ENCODE data around the gene HOXA3. TPM values are rescaled to one million over a fixed set of nuclear protein-coding genes. Genes with fewer than 3 reads are reported as not detected.

The HOXA3 gene
- total RNA-seq, 1 experiment from 2014 or later, result 4.5 TPM

- Histone ChIP-seq H3K9ac (ENCODE audit: low read length) (no peak overlapping the region), H3K4me1 (ENCODE audit: insufficient read depth, low read length) (peaks cover 25% of the 10 kb centered on the region), H3K9me3 (ENCODE audit: low read length) (no peaks in the 10 kb centered on the region), H2AFZ (ENCODE audit: low read length) (no peak overlapping the region), H3K4me3 (ENCODE audit: low read length) (no peak overlapping the region), H3K36me3 (ENCODE audit: low read depth, low read length) (peaks cover 4% of the 10 kb centered on the region), H3K4me2 (ENCODE audit: low read length) (no peak overlapping the region), H3F3A (ENCODE audit: low read length, unreplicated experiment) (peaks cover 2% of the 10 kb centered on the region), H3K27ac (ENCODE audit: low read length) (no peak overlapping the region), H4K20me1 (ENCODE audit: low read length) (peaks cover 5% of the 10 kb centered on the region), H3K79me2 (ENCODE audit: low read length) (peaks cover 21% of the 10 kb centered on the region), H3K9me2 (replicated peaks; ENCODE audit: low read length) (no peaks in the 10 kb centered on the region), H3K27me3 (ENCODE audit: low read length) (no peaks in the 10 kb centered on the region)
- intact Hi-C loops (cut with micrococcal nuclease), result loop anchor here (2.0 kb wide), 1 partner anchor 59 kb away; no protein-coding TSS in a partner anchor
- CTCF ChIA-PET, result interaction anchor here (0.6 kb wide), 1 partner anchor 9 kb away, joined by 3 read pairs; no protein-coding TSS in a partner anchor
- no peak for ATAC-seq
- DNase-seq, result no peak
- TF ChIP-seq CTCF (conservative IDR thresholded peaks at IDR 0.05; ENCODE audit: low read depth, low read length), result no peak
- TF ChIP-seq EZH2 (IDR thresholded peaks at IDR 0.05; ENCODE audit: low read length, unreplicated experiment), result no peak
- no peak for TF ChIP-seq EZH2phosphoT487 (IDR thresholded peaks at IDR 0.05; ENCODE audit: borderline replicate concordance, low read length)
- BruUV-seq (replicated peaks), result no TSS peak
- POLR2A ChIA-PET (ENCODE audit: unreplicated experiment), result no interaction called here
Observed at GRCh38 chr7:27157702-27158431, 5.5 kb upstream of the HOXA3 start.

GRCh38 chr7:27156916-27157701, 4.7 kb upstream of the HOXA3 start:
- no peak for DNase-seq
- Histone ChIP-seq H3K4me2 (ENCODE audit: low read length) (no peak overlapping the region), H3K9me2 (replicated peaks; ENCODE audit: low read length) (no peaks in the 10 kb centered on the region), H2AFZ (ENCODE audit: low read length) (no peak overlapping the region), H3K4me3 (ENCODE audit: low read length) (no peak overlapping the region), H3K27me3 (ENCODE audit: low read length) (no peaks in the 10 kb centered on the region), H3K79me2 (ENCODE audit: low read length) (peaks cover 20% of the 10 kb centered on the region), H3F3A (ENCODE audit: low read length, unreplicated experiment) (no peaks in the 10 kb centered on the region), H3K4me1 (ENCODE audit: insufficient read depth, low read length) (peaks cover 28% of the 10 kb centered on the region), H3K9me3 (ENCODE audit: low read length) (no peaks in the 10 kb centered on the region), H3K9ac (ENCODE audit: low read length) (no peak overlapping the region), H3K27ac (ENCODE audit: low read length) (no peak overlapping the region), H4K20me1 (ENCODE audit: low read length) (no peaks in the 10 kb centered on the region), H3K36me3 (ENCODE audit: low read depth, low read length) (no peaks in the 10 kb centered on the region)
- BruUV-seq (replicated peaks), result no TSS peak
- CTCF ChIA-PET, result interaction anchor here (0.6 kb wide), 1 partner anchor 8 kb away, joined by 3 read pairs; no protein-coding TSS in a partner anchor
- ATAC-seq, result no peak
- intact Hi-C loops (cut with micrococcal nuclease), result no loop called here
- TF ChIP-seq CTCF (conservative IDR thresholded peaks at IDR 0.05; ENCODE audit: low read depth, low read length), result no peak
- TF ChIP-seq EZH2 (IDR thresholded peaks at IDR 0.05; ENCODE audit: low read length, unreplicated experiment), result no peak
- no peak for TF ChIP-seq EZH2phosphoT487 (IDR thresholded peaks at IDR 0.05; ENCODE audit: borderline replicate concordance, low read length)
- POLR2A ChIA-PET (ENCODE audit: unreplicated experiment), result no interaction called here

All from PC-3 (cell line).